Keratinocyte (primary cell): ENCODE results near the gene RASA3. TPM values are rescaled to one million over a fixed set of nuclear protein-coding genes. Genes with fewer than 3 reads are reported as not detected.

Experiments
- DNase-seq: peaks from one replicate; pipeline ENCODE4 v3.0.0-alpha.2; 2011; ENCODE audit warnings: low read depth, missing footprints, low spot score
- FAIRE-seq: peaks from 2 replicates; lab custom pipeline; 2011; peaks lifted over from hg19 to GRCh38; lab: Jason Lieb, UNC
- H2AFZ ChIP-seq: 2 replicates; pipeline ENCODE4 v1.6.0; 2012; ENCODE audit warnings: low read length, control low read depth, inconsistent platforms; ENCODE audit not compliant: control insufficient read depth
- H3K27ac ChIP-seq: 2 replicates; pipeline ENCODE4 v1.5.1; 2011; ENCODE audit warnings: low read length; ENCODE audit not compliant: control insufficient read depth, insufficient read depth
- H3K27me3 ChIP-seq: 3 replicates; pipeline ENCODE4 v1.6.0; 2011; ENCODE audit warnings: low read length; ENCODE audit not compliant: control insufficient read depth, insufficient read depth; ENCODE audit errors: extremely low read depth
- H3K36me3 ChIP-seq, 2 experiments: 2 replicates in 1 of 2; 3 replicates in 1 of 2; pipeline ENCODE4 v1.5.1; 2011; ENCODE audit warnings: low read length in 2 of 2, mild to moderate bottlenecking in 1 of 2; ENCODE audit not compliant: control insufficient read depth in 2 of 2, insufficient read depth in 2 of 2; ENCODE audit errors: extremely low read depth in 1 of 2
- H3K4me1 ChIP-seq: 3 replicates; pipeline ENCODE4 v1.5.1; 2011; ENCODE audit warnings: low read length; ENCODE audit not compliant: control insufficient read depth, insufficient read depth; ENCODE audit errors: extremely low read depth
- H3K4me2 ChIP-seq: 3 replicates; pipeline ENCODE4 v1.6.0; 2011; ENCODE audit warnings: low read depth, low read length; ENCODE audit not compliant: control insufficient read depth, insufficient read depth; ENCODE audit errors: extremely low read depth
- H3K4me3 ChIP-seq, 3 experiments: fragments of 200-600 bp in 1 of 3; sonication (generic) in 1 of 3; 2 replicates in 2 of 3; 3 replicates in 1 of 3; pipeline ENCODE4 v1.5.1; 2011 to 2016; ENCODE audit warnings: low read length in 3 of 3, mild to moderate bottlenecking in 3 of 3, control low read depth in 2 of 3, inconsistent platforms in 1 of 3, low read depth in 1 of 3, mixed read lengths in 1 of 3, mixed run types in 1 of 3, moderate library complexity in 1 of 3; ENCODE audit not compliant: control insufficient read depth in 2 of 3, insufficient read depth in 2 of 3; ENCODE audit errors: extremely low read depth in 1 of 3
- H3K79me2 ChIP-seq: 2 replicates; pipeline ENCODE4 v1.6.0; 2012; ENCODE audit warnings: low read length; ENCODE audit not compliant: control insufficient read depth, insufficient read depth
- H3K9ac ChIP-seq: 3 replicates; pipeline ENCODE4 v1.6.0; 2011; ENCODE audit warnings: low read length; ENCODE audit not compliant: control insufficient read depth, insufficient read depth; ENCODE audit errors: extremely low read depth
- H3K9me1 ChIP-seq: 3 replicates; pipeline ENCODE4 v1.6.0; 2011; ENCODE audit warnings: low read length; ENCODE audit not compliant: control insufficient read depth, insufficient read depth; ENCODE audit errors: extremely low read depth
- H3K9me3 ChIP-seq: 2 replicates; pipeline ENCODE4 v1.5.1; 2012; ENCODE audit warnings: low read depth, low read length; ENCODE audit not compliant: control insufficient read depth
- H4K20me1 ChIP-seq: 3 replicates; pipeline ENCODE4 v1.6.0; 2011; ENCODE audit warnings: low read length; ENCODE audit not compliant: control insufficient read depth, insufficient read depth; ENCODE audit errors: extremely low read depth
- CTCF ChIP-seq, 3 experiments: IDR thresholded peaks in 1 of 3; conservative IDR thresholded peaks in 1 of 3; optimal IDR thresholded peaks in 1 of 3; 2 replicates in 2 of 3; 3 replicates in 1 of 3; pipeline versions ENCODE3 to v1.5.1; 2011; ENCODE audit warnings: low read length in 3 of 3, mild to moderate bottlenecking in 3 of 3, moderate library complexity in 2 of 3, control low read depth in 1 of 3, inconsistent platforms in 1 of 3; ENCODE audit not compliant: insufficient read depth in 2 of 3; ENCODE audit errors: extremely low read depth in 1 of 3
- EZH2 ChIP-seq: IDR thresholded peaks from one replicate; pipeline ENCODE4 v1.6.1; 2012; ENCODE audit warnings: inconsistent platforms, mild to moderate bottlenecking, low read length, moderate library complexity
- dilution Hi-C: fragments of 300-500 bp; cut with MboI; formaldehyde crosslinking; loops from one replicate; pipeline ENCODE4 v1.7.0; 2020; ENCODE audit warnings: low sequenced_read_pairs; ENCODE audit not compliant: extremely low pct_ligation_motif_present
- polyA plus RNA-seq, 5 experiments: library from polyadenylated mRNA; depleted of rRNA in 3 of 5; stranded (reverse) in 3 of 5; stranded (forward) in 1 of 5; unstranded in 1 of 5; fragments of >200 nt; gene quantifications; 1 replicate in 1 of 5; 2 replicates in 3 of 5; 3 replicates in 1 of 5; pipeline versions ENCODE4 v1.2.1 to v1.2.3, GENCODE V29; 2011 to 2012; ENCODE audit warnings: missing spikeins in 2 of 5, low read depth in 1 of 5, low replicate concordance in 1 of 5

Gene RASA3
- polyA plus RNA-seq, 1 donor (not counting 4 experiments of a cell fraction or from before 2014, with no cell fraction given): 4.1 TPM

DNA sequence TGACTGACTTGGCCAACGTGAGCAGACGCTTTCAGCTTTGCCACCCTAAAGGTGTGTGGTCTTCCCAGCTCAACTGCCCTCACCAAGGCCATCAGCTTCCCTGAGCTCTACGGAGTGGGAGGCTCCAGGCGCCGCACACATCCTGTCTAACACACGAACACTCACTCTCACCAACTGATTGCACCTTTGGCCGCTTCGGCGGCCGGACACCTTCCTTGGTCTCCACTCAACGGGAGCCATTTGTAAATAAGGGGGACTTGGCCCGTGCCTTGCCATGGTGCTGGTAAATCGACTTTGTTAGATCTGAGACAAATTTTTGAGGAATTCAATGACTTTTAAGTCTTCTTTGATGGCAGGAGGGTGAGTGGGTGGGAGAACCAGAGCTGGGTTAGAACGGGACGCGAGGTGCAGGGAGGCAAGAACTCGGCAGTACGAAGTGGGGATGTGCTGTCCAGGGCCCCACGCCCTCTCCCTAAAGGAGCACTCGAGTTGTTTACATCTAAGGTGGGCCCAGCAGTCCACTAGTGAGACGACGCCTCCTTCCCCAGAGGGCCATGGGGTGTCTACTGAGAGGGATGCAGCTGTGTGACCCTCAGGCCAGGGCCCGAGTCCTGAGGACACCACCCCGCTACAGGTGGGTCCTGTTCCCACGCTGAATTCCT lies 163.0 kb downstream of the RASA3 start:
- no peaks in the 10 kb centered on the region for H4K20me1 ChIP-seq
- no peak for TF ChIP-seq CTCF (optimal IDR thresholded peaks at IDR 0.05 in 1 of 3, IDR thresholded peaks at IDR 0.05 in 1 of 3, conservative IDR thresholded peaks at IDR 0.05 in 1 of 3; ENCODE audit: extremely low read depth in 1 of 3, insufficient read depth in 2 of 3, low read length in 3 of 3)
- no peak for TF ChIP-seq EZH2

GRCh38 chr13:113968463-113969310 lies 163.7 kb downstream of the RASA3 start:
- Histone ChIP-seq H3K9me1 (no peaks in the 10 kb centered on the region), H3K4me2 (no peak overlapping the region), H3K27me3 (peaks cover 12% of the 10 kb centered on the region), H3K9me3 (peaks cover 9% of the 10 kb centered on the region), H2AFZ (no peak overlapping the region), H3K4me3 (no peak overlapping the region), H4K20me1 (no peaks in the 10 kb centered on the region), H3K36me3 (no peaks in the 10 kb centered on the region), H3K9ac (no peak overlapping the region), H3K79me2 (no peaks in the 10 kb centered on the region), H3K27ac (no peak overlapping the region), H3K4me1 (peaks cover 17% of the 10 kb centered on the region)
- TF ChIP-seq EZH2 (no peak), CTCF (optimal IDR thresholded peaks at IDR 0.05 in 1 of 3, IDR thresholded peaks at IDR 0.05 in 1 of 3, conservative IDR thresholded peaks at IDR 0.05 in 1 of 3; ENCODE audit: extremely low read depth in 1 of 3, insufficient read depth in 2 of 3, low read length in 3 of 3) (no peak)
- no peak for FAIRE-seq
- dilution Hi-C loops: no loop called here
- no peak for DNase-seq

More for the DNA sequence above, 163.0 kb downstream of the RASA3 start:
- H3K4me3 ChIP-seq: no peak overlapping the region
- no peaks in the 10 kb centered on the region for H3K36me3 ChIP-seq
- no peak overlapping the region for H2AFZ ChIP-seq
- no peaks in the 10 kb centered on the region for H3K79me2 ChIP-seq
- H3K9me1 ChIP-seq: no peaks in the 10 kb centered on the region
- H3K4me2 ChIP-seq: no peak overlapping the region
- H3K27ac ChIP-seq: no peak overlapping the region
- FAIRE-seq (no peak), DNase-seq (no peak)
- dilution Hi-C loops: no loop called here
- H3K9ac ChIP-seq: no peak overlapping the region
- peaks cover 17% of the 10 kb centered on the region for H3K4me1 ChIP-seq
- peaks cover 12% of the 10 kb centered on the region for H3K27me3 ChIP-seq
- H3K9me3 ChIP-seq: peaks cover 9% of the 10 kb centered on the region
